SK-N-SH treated with all-trans-retinoic acid at 6 μM for 48 hours (cell line): ENCODE data around the gene EXOC8.

Experiments used
- ATAC-seq: fragments of 200-7000 bp; cut with Tn5 transposase; 3 replicates; pipeline ENCODE4 v1.9.1; 2020; ENCODE audit warnings: mild to moderate bottlenecking, moderate library complexity
- ARNTL ChIP-seq: fragments of 450-650 bp; formaldehyde crosslinking; IDR thresholded peaks from 2 replicates; pipeline ENCODE4 v1.5.0; 2020; ENCODE audit warnings: low read depth, mild to moderate bottlenecking, moderate library complexity, borderline replicate concordance
- BACH2 ChIP-seq: fragments of 250-450 bp; sonication (Bioruptor Pico); IDR thresholded peaks from 2 replicates; pipeline ENCODE4 v1.9.0; 2021; ENCODE audit warnings: mild to moderate bottlenecking, borderline replicate concordance
- CSDC2 ChIP-seq: fragments of 250-450 bp; sonication (Bioruptor Pico); IDR thresholded peaks from 2 replicates; pipeline ENCODE4 v1.5.0; 2020; ENCODE audit warnings: mild to moderate bottlenecking, moderate library complexity
- ESRRG ChIP-seq: fragments of 250-450 bp; sonication (Bioruptor Pico); IDR thresholded peaks from 2 replicates; pipeline ENCODE4 v1.6.1; 2021; ENCODE audit warnings: mild to moderate bottlenecking
- GLIS3 ChIP-seq: fragments of 250-450 bp; sonication (Bioruptor Pico); IDR thresholded peaks from 2 replicates; pipeline ENCODE4 v1.5.0; 2020; ENCODE audit warnings: mild to moderate bottlenecking, moderate library complexity
- ISL1 ChIP-seq: fragments of 250-450 bp; sonication (Bioruptor Pico); IDR thresholded peaks from 2 replicates; pipeline ENCODE4 v2.1.2; 2022; ENCODE audit warnings: mild to moderate bottlenecking, moderate library complexity
- OSR1 ChIP-seq: fragments of 250-450 bp; sonication (Bioruptor Pico); IDR thresholded peaks from 2 replicates; pipeline ENCODE4 v1.8.0; 2022; ENCODE audit warnings: moderate library complexity, mild to moderate bottlenecking, inconsistent platforms
- PPARA ChIP-seq: fragments of 250-450 bp; sonication (Bioruptor Pico); IDR thresholded peaks from 2 replicates; pipeline ENCODE4 v1.5.0; 2020; ENCODE audit warnings: mild to moderate bottlenecking, borderline replicate concordance
- RARB ChIP-seq: fragments of 250-450 bp; sonication (Bioruptor Pico); IDR thresholded peaks from 2 replicates; pipeline ENCODE4 v1.8.0; 2021; ENCODE audit warnings: mild to moderate bottlenecking, moderate library complexity
- SNAI2 ChIP-seq: fragments of 250-450 bp; sonication (Bioruptor Pico); IDR thresholded peaks from 2 replicates; pipeline ENCODE4 v1.5.0; 2020; ENCODE audit warnings: mild to moderate bottlenecking, moderate library complexity
- TCF4 ChIP-seq: fragments of 250-450 bp; sonication (Bioruptor Pico); IDR thresholded peaks from 2 replicates; pipeline ENCODE4 v1.8.0; 2021; ENCODE audit warnings: mild to moderate bottlenecking, moderate library complexity, borderline replicate concordance
- TOX ChIP-seq: fragments of 250-450 bp; sonication (Bioruptor Pico); IDR thresholded peaks from 2 replicates; pipeline ENCODE4 v1.8.0; 2021; ENCODE audit warnings: mild to moderate bottlenecking, moderate library complexity, borderline replicate concordance
- ZC3H10 ChIP-seq: fragments of 250-450 bp; sonication (Bioruptor Pico); IDR thresholded peaks from 2 replicates; pipeline ENCODE4 v1.5.1; 2021; ENCODE audit warnings: mild to moderate bottlenecking, moderate library complexity
- ZFP3 ChIP-seq: fragments of 250-450 bp; sonication (Bioruptor Pico); IDR thresholded peaks from 2 replicates; pipeline ENCODE4 v1.5.0; 2020; ENCODE audit warnings: mild to moderate bottlenecking, moderate library complexity
- ZFP30 ChIP-seq: fragments of 450-650 bp; formaldehyde crosslinking; IDR thresholded peaks from 2 replicates; pipeline ENCODE4 v1.5.0; 2022; ENCODE audit warnings: mild to moderate bottlenecking, moderate library complexity
- ZNF565 ChIP-seq: fragments of 450-650 bp; formaldehyde crosslinking; conservative IDR thresholded peaks from 2 replicates; pipeline ENCODE4 v1.5.0; 2020; ENCODE audit warnings: low read depth, mild to moderate bottlenecking, moderate library complexity
- ZNF8 ChIP-seq: fragments of 450-650 bp; formaldehyde crosslinking; IDR thresholded peaks from 2 replicates; pipeline ENCODE4 v1.5.0; 2020; ENCODE audit warnings: mild to moderate bottlenecking, moderate library complexity
- TF ChIP-seq, protein P1 (sequence below): fragments of 250-450 bp; sonication (Bioruptor Pico); IDR thresholded peaks from 2 replicates; pipeline ENCODE4 v1.5.1; 2021; ENCODE audit warnings: mild to moderate bottlenecking, moderate library complexity
- TF ChIP-seq, protein P2 (sequence below): fragments of 250-450 bp; sonication (Bioruptor Pico); IDR thresholded peaks from 2 replicates; pipeline ENCODE4 v1.8.0; 2021; ENCODE audit warnings: low read depth, mild to moderate bottlenecking, moderate library complexity, borderline replicate concordance
- TF ChIP-seq, protein P3 (sequence below): fragments of 250-450 bp; sonication (Bioruptor Pico); IDR thresholded peaks from 2 replicates; pipeline ENCODE4 v1.8.0; 2020; ENCODE audit warnings: mild to moderate bottlenecking, moderate library complexity, borderline replicate concordance
- TF ChIP-seq, protein P4 (sequence below): fragments of 250-450 bp; sonication (Bioruptor Pico); IDR thresholded peaks from 2 replicates; pipeline ENCODE4 v1.5.1; 2020; ENCODE audit warnings: low read depth, mild to moderate bottlenecking, moderate library complexity

The EXOC8 gene

DNA sequence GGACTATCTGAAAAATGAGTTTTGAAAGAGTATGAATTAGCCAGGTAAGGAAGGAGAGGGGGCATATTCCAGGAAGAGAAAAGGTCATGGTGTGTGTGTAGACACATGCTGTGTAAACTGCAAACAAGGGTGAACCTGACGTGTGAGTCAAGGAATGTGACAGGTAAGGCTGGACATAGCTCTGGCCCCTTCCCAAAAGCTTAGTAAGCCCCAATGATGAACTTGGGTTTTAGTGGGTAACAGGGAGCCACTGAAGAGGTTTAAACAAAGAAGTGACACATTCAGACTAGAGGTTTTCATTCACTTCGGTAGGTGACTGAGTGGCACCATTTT lies 47.7 kb upstream of the EXOC8 start:
- TF ChIP-seq, protein P1, sequence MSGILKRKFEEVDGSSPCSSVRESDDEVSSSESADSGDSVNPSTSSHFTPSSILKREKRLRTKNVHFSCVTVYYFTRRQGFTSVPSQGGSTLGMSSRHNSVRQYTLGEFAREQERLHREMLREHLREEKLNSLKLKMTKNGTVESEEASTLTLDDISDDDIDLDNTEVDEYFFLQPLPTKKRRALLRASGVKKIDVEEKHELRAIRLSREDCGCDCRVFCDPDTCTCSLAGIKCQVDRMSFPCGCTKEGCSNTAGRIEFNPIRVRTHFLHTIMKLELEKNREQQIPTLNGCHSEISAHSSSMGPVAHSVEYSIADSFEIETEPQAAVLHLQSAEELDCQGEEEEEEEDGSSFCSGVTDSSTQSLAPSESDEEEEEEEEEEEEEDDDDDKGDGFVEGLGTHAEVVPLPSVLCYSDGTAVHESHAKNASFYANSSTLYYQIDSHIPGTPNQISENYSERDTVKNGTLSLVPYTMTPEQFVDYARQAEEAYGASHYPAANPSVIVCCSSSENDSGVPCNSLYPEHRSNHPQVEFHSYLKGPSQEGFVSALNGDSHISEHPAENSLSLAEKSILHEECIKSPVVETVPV (CRISPR knock-in tag), result no peak
- TF ChIP-seq ESRRG (CRISPR knock-in tag), result no peak
- no peak for TF ChIP-seq SNAI2 (CRISPR knock-in tag)
- TF ChIP-seq, protein P2, sequence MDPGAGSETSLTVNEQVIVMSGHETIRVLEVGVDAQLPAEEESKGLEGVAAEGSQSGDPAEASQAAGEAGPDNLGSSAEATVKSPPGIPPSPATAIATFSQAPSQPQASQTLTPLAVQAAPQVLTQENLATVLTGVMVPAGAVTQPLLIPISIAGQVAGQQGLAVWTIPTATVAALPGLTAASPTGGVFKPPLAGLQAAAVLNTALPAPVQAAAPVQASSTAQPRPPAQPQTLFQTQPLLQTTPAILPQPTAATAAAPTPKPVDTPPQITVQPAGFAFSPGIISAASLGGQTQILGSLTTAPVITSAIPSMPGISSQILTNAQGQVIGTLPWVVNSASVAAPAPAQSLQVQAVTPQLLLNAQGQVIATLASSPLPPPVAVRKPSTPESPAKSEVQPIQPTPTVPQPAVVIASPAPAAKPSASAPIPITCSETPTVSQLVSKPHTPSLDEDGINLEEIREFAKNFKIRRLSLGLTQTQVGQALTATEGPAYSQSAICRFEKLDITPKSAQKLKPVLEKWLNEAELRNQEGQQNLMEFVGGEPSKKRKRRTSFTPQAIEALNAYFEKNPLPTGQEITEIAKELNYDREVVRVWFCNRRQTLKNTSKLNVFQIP, result no peak
- no peak for TF ChIP-seq ZNF8 (CRISPR knock-in tag)
- TF ChIP-seq TOX (CRISPR knock-in tag), result no peak
- TF ChIP-seq OSR1 (CRISPR knock-in tag), result no peak
- TF ChIP-seq ZNF565 (CRISPR knock-in tag), result no peak
- no peak for TF ChIP-seq ZFP30 (CRISPR knock-in tag)
- TF ChIP-seq RARB (CRISPR knock-in tag), result no peak
- TF ChIP-seq GLIS3, result no peak
- no peak for ATAC-seq

DNA sequence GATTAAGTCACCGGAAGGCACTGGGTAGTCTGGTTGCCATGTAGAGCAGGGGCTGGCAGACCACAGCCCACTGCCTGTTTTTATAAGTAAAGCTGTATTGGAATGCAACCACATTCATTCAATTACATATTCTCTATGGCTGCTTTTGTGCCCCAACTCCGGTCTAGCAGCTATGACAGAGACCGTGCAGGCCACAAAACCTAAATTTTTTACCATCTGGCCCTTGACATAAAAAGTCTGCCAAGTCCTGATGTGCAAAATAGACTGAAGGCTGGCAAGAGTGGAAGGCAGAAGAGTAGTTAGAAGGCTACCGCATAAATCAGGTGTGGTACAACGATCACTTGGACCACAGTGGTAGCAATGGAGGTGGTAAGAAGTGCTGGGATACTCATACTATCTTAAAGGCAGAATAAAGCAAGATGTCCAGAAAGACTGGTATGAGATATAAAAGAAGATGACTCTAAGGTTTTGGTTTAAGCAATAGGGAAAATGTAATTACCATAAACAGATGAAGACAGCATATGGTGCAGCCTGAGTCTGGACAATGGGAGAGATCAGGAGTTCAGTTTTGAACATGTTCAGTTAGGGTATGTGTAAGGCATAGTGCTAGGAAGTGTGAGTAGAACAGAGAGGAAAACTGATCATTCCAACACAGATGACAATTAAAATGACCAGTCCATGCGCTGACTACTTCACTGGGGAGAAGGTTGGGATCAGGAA lies 47.2 kb upstream of the EXOC8 start:
- TF ChIP-seq BACH2 (CRISPR knock-in tag), result no peak
- TF ChIP-seq CSDC2 (CRISPR knock-in tag), result no peak
- TF ChIP-seq ESRRG (CRISPR knock-in tag), result no peak
- TF ChIP-seq, protein P1 (CRISPR knock-in tag), result no peak
- TF ChIP-seq, protein P2, result no peak
- no peak for TF ChIP-seq ISL1 (CRISPR knock-in tag)
- no peak for TF ChIP-seq SNAI2 (CRISPR knock-in tag)
- TF ChIP-seq OSR1 (CRISPR knock-in tag), result no peak
- no peak for TF ChIP-seq GLIS3
- no peak for TF ChIP-seq ZNF565 (CRISPR knock-in tag)
- no peak for TF ChIP-seq ZNF8 (CRISPR knock-in tag)
- TF ChIP-seq, protein P3, sequence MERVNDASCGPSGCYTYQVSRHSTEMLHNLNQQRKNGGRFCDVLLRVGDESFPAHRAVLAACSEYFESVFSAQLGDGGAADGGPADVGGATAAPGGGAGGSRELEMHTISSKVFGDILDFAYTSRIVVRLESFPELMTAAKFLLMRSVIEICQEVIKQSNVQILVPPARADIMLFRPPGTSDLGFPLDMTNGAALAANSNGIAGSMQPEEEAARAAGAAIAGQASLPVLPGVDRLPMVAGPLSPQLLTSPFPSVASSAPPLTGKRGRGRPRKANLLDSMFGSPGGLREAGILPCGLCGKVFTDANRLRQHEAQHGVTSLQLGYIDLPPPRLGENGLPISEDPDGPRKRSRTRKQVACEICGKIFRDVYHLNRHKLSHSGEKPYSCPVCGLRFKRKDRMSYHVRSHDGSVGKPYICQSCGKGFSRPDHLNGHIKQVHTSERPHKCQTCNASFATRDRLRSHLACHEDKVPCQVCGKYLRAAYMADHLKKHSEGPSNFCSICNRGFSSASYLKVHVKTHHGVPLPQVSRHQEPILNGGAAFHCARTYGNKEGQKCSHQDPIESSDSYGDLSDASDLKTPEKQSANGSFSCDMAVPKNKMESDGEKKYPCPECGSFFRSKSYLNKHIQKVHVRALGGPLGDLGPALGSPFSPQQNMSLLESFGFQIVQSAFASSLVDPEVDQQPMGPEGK (CRISPR knock-in tag), result no peak
- TF ChIP-seq TCF4, result no peak
- no peak for TF ChIP-seq PPARA
- TF ChIP-seq ZC3H10 (CRISPR knock-in tag), result no peak
- TF ChIP-seq ZFP30 (CRISPR knock-in tag), result no peak
- no peak for TF ChIP-seq ARNTL (CRISPR knock-in tag)
- TF ChIP-seq, protein P4, sequence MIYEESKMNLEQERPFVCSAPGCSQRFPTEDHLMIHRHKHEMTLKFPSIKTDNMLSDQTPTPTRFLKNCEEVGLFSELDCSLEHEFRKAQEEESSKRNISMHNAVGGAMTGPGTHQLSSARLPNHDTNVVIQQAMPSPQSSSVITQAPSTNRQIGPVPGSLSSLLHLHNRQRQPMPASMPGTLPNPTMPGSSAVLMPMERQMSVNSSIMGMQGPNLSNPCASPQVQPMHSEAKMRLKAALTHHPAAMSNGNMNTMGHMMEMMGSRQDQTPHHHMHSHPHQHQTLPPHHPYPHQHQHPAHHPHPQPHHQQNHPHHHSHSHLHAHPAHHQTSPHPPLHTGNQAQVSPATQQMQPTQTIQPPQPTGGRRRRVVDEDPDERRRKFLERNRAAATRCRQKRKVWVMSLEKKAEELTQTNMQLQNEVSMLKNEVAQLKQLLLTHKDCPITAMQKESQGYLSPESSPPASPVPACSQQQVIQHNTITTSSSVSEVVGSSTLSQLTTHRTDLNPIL (CRISPR knock-in tag), result no peak
- no peak for TF ChIP-seq ZFP3
- TF ChIP-seq TOX (CRISPR knock-in tag), result no peak
- no peak for ATAC-seq
